GM23338 (cell line): ENCODE results near the gene KCNJ3.

ENCODE experiments used
- CREB1 ChIP-seq: fragments of 250-450 bp; sonication (Bioruptor Pico); IDR thresholded peaks from 2 replicates; pipeline ENCODE4 v1.5.0; 2020; ENCODE audit warnings: low read depth, mild to moderate bottlenecking, moderate library complexity
- EZH2 ChIP-seq: fragments of 200-600 bp; sonication (generic); IDR thresholded peaks from one replicate; pipeline ENCODE4 v1.8.0; 2017; ENCODE audit warnings: antibody characterized with exemption, mild to moderate bottlenecking, low read depth; ENCODE audit not compliant: unreplicated experiment
- EZH2phosphoT487 ChIP-seq: fragments of 200-600 bp; sonication (generic); IDR thresholded peaks from one replicate; pipeline ENCODE4 v1.8.1; 2018; ENCODE audit warnings: antibody characterized with exemption; ENCODE audit not compliant: unreplicated experiment
- POLR2AphosphoS5 ChIP-seq: IDR thresholded peaks from 2 replicates; pipeline ENCODE4 v1.6.1; 2016; ENCODE audit warnings: antibody characterized with exemption, low read depth
- REST ChIP-seq: IDR thresholded peaks from one replicate; pipeline ENCODE4 v1.6.1; 2018; ENCODE audit warnings: antibody characterized with exemption; ENCODE audit not compliant: unreplicated experiment
- TF ChIP-seq, protein P1 (sequence below), 2 experiments: fragments of 200-600 bp in 1 of 2; sonication (generic) in 1 of 2; conservative IDR thresholded peaks; 2 replicates each; pipeline versions ENCODE4 v1.5.1 to v1.6.1; 2016 to 2017; ENCODE audit warnings: antibody characterized with exemption in 2 of 2, low read depth in 2 of 2, mild to moderate bottlenecking in 2 of 2, moderate library complexity in 1 of 2

DNA sequence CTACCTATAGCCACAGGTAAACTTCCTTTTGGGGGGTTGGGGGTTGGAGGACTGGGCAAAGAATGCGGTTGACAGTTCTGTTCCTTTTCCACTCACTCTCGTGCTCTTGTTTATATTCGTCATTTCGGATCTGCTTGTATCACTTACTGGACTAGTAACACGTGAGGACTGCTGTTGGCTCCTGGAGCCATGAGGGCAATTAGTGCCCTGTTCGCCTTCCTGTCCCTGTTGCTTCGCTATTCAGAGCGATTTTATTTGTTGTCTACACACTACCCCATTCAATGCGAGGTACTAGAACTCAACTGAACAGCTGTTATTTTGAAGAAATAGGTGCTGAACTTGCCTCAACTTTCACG, 1.1 kb downstream of the KCNJ3 start:
- TF ChIP-seq CREB1 (CRISPR knock-in tag) = no peak
- TF ChIP-seq, protein P1, sequence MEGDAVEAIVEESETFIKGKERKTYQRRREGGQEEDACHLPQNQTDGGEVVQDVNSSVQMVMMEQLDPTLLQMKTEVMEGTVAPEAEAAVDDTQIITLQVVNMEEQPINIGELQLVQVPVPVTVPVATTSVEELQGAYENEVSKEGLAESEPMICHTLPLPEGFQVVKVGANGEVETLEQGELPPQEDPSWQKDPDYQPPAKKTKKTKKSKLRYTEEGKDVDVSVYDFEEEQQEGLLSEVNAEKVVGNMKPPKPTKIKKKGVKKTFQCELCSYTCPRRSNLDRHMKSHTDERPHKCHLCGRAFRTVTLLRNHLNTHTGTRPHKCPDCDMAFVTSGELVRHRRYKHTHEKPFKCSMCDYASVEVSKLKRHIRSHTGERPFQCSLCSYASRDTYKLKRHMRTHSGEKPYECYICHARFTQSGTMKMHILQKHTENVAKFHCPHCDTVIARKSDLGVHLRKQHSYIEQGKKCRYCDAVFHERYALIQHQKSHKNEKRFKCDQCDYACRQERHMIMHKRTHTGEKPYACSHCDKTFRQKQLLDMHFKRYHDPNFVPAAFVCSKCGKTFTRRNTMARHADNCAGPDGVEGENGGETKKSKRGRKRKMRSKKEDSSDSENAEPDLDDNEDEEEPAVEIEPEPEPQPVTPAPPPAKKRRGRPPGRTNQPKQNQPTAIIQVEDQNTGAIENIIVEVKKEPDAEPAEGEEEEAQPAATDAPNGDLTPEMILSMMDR (conservative IDR thresholded peaks at IDR 0.05; ENCODE audit: low read depth in 2 of 2) = no peak
- no peak for TF ChIP-seq REST
- TF ChIP-seq EZH2phosphoT487 = no peak
- TF ChIP-seq EZH2 = no peak
- no peak for TF ChIP-seq POLR2AphosphoS5
